Measurements from ENCODE around the gene HOXA2.

Gene HOXA2

GRCh38 chr7:27062946-27063345 is 39.5 kb downstream of the HOXA2 start:
- no peaks in the 10 kb centered on the region for H3K27me3 ChIP-seq (ENCODE audit: insufficient read depth, poor library complexity, severe bottlenecking)
- H3K4me3 ChIP-seq (ENCODE audit: severe bottlenecking) = no peak overlapping the region
- H3K27ac ChIP-seq (ENCODE audit: poor library complexity, severe bottlenecking) = no peak overlapping the region
- ATAC-seq (ENCODE audit: low read depth) (no peak), DNase-seq (ENCODE audit: low spot score) (no peak)
- H3K36me3 ChIP-seq (ENCODE audit: low read depth) = no peaks in the 10 kb centered on the region
- peaks cover 13% of the 10 kb centered on the region for H3K4me1 ChIP-seq (ENCODE audit: insufficient read depth, poor library complexity, severe bottlenecking)
- H3K9me3 ChIP-seq (ENCODE audit: severe bottlenecking) = no peaks in the 10 kb centered on the region
- no peak for TF ChIP-seq CTCF (IDR thresholded peaks at IDR 0.05; ENCODE audit: poor library complexity, severe bottlenecking)

GRCh38 chr7:27053153-27053552 is 49.3 kb downstream of the HOXA2 start:
- DNase-seq (ENCODE audit: low spot score) (no peak), ATAC-seq (ENCODE audit: low read depth) (peak; percentile 42; the same call in 1 of the 3 replicates)
- no peak overlapping the region for H3K4me3 ChIP-seq (ENCODE audit: severe bottlenecking)
- no peaks in the 10 kb centered on the region for H3K36me3 ChIP-seq (ENCODE audit: low read depth)
- no peak for TF ChIP-seq CTCF (IDR thresholded peaks at IDR 0.05; ENCODE audit: poor library complexity, severe bottlenecking)
- H3K4me1 ChIP-seq (ENCODE audit: insufficient read depth, poor library complexity, severe bottlenecking) = no peaks in the 10 kb centered on the region
- no peaks in the 10 kb centered on the region for H3K27me3 ChIP-seq (ENCODE audit: insufficient read depth, poor library complexity, severe bottlenecking)
- no peaks in the 10 kb centered on the region for H3K9me3 ChIP-seq (ENCODE audit: severe bottlenecking)
- H3K27ac ChIP-seq (ENCODE audit: poor library complexity, severe bottlenecking) = no peak overlapping the region

GRCh38 chr7:27051451-27051850 is 51.0 kb downstream of the HOXA2 start:
- H3K27ac ChIP-seq (ENCODE audit: poor library complexity, severe bottlenecking) = no peak overlapping the region
- ATAC-seq (ENCODE audit: low read depth) (no peak), DNase-seq (ENCODE audit: low spot score) (no peak)
- H3K4me3 ChIP-seq (ENCODE audit: severe bottlenecking) = no peak overlapping the region
- no peaks in the 10 kb centered on the region for H3K27me3 ChIP-seq (ENCODE audit: insufficient read depth, poor library complexity, severe bottlenecking)
- no peak for TF ChIP-seq CTCF (IDR thresholded peaks at IDR 0.05; ENCODE audit: poor library complexity, severe bottlenecking)
- H3K36me3 ChIP-seq (ENCODE audit: low read depth) = no peaks in the 10 kb centered on the region
- peaks cover 8% of the 10 kb centered on the region for H3K4me1 ChIP-seq (ENCODE audit: insufficient read depth, poor library complexity, severe bottlenecking)
- H3K9me3 ChIP-seq (ENCODE audit: severe bottlenecking) = no peaks in the 10 kb centered on the region

Data from RWPE2 (cell line).